ENCODE measurements around the gene NFKB2. TPM values are rescaled to one million over a fixed set of nuclear protein-coding genes. Genes with fewer than 3 reads are reported as not detected.

The NFKB2 gene
- 100 to 1,000 TPM; 121 to 122 TPM for total RNA-seq

DNA sequence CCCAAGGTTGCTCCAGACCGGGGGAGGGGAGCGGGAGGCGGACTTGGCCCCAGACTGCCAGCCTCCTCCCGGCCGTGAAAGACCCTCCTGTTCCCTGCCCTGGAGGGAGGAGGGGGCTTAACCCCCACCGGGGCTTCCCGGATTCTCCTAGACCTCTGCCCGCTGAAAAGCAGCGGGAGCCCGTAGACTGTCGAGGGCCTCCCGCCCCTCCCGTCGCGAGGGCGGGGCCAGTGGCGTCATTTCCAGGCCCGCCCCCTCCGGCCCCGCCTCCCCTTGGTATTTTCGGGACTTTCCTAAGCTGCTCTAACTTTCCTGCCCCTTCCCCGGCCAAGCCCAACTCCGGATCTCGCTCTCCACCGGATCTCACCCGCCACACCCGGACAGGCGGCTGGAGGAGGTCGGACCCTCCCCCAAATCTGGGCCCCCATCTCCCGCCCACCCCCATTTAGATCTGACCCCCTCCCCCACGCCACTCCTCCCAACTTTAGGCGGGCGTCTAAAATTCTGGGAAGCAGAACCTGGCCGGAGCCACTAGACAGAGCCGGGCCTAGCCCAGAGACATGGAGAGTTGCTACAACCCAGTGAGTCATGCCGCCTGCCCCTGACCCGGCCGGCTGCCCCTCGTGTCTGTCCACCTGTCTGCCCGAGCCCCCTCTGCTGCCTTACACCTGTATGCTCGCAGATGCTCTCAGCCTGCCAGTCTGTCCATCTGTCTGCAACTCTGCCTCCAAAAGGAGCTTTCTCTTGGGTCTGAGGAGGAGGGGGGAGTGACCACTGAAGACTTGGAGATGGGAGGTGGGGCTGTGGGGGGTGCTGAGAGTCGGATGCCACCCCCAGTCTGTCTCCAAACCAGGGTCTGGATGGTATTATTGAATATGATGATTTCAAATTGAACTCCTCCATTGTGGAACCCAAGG is at the start of gene NFKB2:
Gene NFKB2, plus strand, starts transcription at position 306 of the 917 bp plus-strand sequence. Its CDS starts 255 bp downstream, at position 561.
- Mint-ChIP-seq H3K9me3 (no peaks in the 10 kb centered on the region), H3K27ac (peak within 1 kb of the TSS; percentile 93), H3K4me1 (peaks cover 54% of the 10 kb centered on the region), H3K4me3 (peak within 1 kb of the TSS; percentile 84), H3K27me3 (no peaks in the 10 kb centered on the region), H3K36me3 (ENCODE audit: low read depth) (peaks cover 43% of the 10 kb centered on the region)
- ChIA-PET CTCF (interaction anchor here (0.8 to 10.7 kb wide), 8 partner anchors 8 to 226 kb away, joined by 3 to 199 read pairs (median 9); partner anchors contain the start of genes CUEDC2 and ELOVL3), POLR2A (interaction anchor here (0.7 to 4.3 kb wide), 22 partner anchors 9 to 702 kb away, joined by 3 to 38 read pairs (median 6); partner anchors contain the start of genes ACTR1A, C10orf95, CUEDC2 and ELOVL3)
- peak; percentile 91 for DNase-seq

- POLR2A ChIA-PET: interaction anchor here (0.8 to 1.1 kb wide), 2 partner anchors 115 to 117 kb away, joined by 3 read pairs; no protein-coding TSS in a partner anchor
- H3K36me3 Mint-ChIP-seq (ENCODE audit: low read depth): peaks cover 29% of the 10 kb centered on the region
- no peak overlapping the region for H3K4me3 Mint-ChIP-seq
- H3K4me1 Mint-ChIP-seq: peaks cover 4% of the 10 kb centered on the region
- peak; percentile 25 for DNase-seq
- CTCF ChIA-PET: interaction anchor here (0.7 to 15.2 kb wide), 8 partner anchors 8 to 182 kb away, joined by 3 to 593 read pairs (median 6); partner anchors contain the start of genes ELOVL3 and PITX3
- H3K9me3 Mint-ChIP-seq: no peaks in the 10 kb centered on the region
- no peaks in the 10 kb centered on the region for H3K27me3 Mint-ChIP-seq
- no peak overlapping the region for H3K27ac Mint-ChIP-seq
These were observed 48.2 kb upstream of the NFKB2 start for GRCh38 chr10:102347236-102347828.

- no peak overlapping the region for H3K4me3 Mint-ChIP-seq
- peaks cover 47% of the 10 kb centered on the region for H3K36me3 Mint-ChIP-seq (ENCODE audit: low read depth)
- no peak overlapping the region for H3K27ac Mint-ChIP-seq
- no peaks in the 10 kb centered on the region for H3K9me3 Mint-ChIP-seq
- H3K4me1 Mint-ChIP-seq: peaks cover 4% of the 10 kb centered on the region
- CTCF ChIA-PET: interaction anchor here (0.6 to 15.2 kb wide), 45 partner anchors 10 to 232 kb away, joined by 3 to 593 read pairs (median 6); partner anchors contain the start of genes ELOVL3, GBF1, PITX3 and SUFU
- H3K27me3 Mint-ChIP-seq: no peaks in the 10 kb centered on the region
- DNase-seq: peak; percentile 73
- POLR2A ChIA-PET: interaction anchor here (1.0 to 4.3 kb wide), 3 partner anchors 11 to 122 kb away, joined by 3 to 39 read pairs (median 3); partner anchors contain the start of gene GBF1
These were observed 43.3 kb upstream of the NFKB2 start for GRCh38 chr10:102352066-102352715.

DNA sequence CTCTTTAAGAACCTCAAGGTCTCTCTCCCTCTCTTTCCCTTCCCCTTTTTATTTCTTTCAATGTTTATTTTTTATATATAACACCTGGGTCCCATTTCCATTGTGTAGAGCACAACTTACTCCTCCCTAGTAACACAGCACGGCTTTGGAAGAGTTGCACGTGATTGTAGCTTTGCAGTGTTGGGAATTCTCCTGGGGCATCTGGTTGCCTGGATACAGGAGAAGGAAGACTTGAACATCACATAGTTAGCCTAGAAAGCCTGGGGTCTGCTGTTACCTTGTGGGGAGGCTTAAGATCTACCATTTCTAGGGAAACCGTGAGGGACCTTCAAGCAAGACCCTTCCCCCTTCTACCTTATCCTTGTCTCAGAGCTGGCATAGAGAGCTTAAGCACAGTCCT is 41.1 kb upstream of the NFKB2 start:
- no peaks in the 10 kb centered on the region for H3K9me3 Mint-ChIP-seq
- CTCF ChIA-PET: interaction anchor here (0.8 to 15.2 kb wide), 5 partner anchors 10 to 184 kb away, joined by 4 to 593 read pairs (median 32); partner anchors contain the start of gene ELOVL3
- no peaks in the 10 kb centered on the region for H3K27me3 Mint-ChIP-seq
- peaks cover 61% of the 10 kb centered on the region for H3K36me3 Mint-ChIP-seq (ENCODE audit: low read depth)
- H3K4me3 Mint-ChIP-seq: no peak overlapping the region
- H3K4me1 Mint-ChIP-seq: peaks cover 21% of the 10 kb centered on the region
- POLR2A ChIA-PET: interaction anchor here (0.7 to 4.3 kb wide), 4 partner anchors 13 to 166 kb away, joined by 3 to 39 read pairs (median 3); no protein-coding TSS in a partner anchor
- no peak for DNase-seq
- no peak overlapping the region for H3K27ac Mint-ChIP-seq

- ChIA-PET POLR2A (interaction anchor here (0.6 to 2.4 kb wide), 6 partner anchors 10 to 132 kb away, joined by 3 to 15 read pairs (median 4); partner anchors contain the start of genes GBF1 and NFKB2), CTCF (interaction anchor here (0.8 to 15.2 kb wide), 7 partner anchors 9 to 356 kb away, joined by 3 to 593 read pairs (median 4); partner anchors contain the start of genes ARL3, ELOVL3, PITX3 and SFXN2)
- Mint-ChIP-seq H3K9me3 (no peaks in the 10 kb centered on the region), H3K27me3 (no peaks in the 10 kb centered on the region), H3K4me1 (peaks cover 21% of the 10 kb centered on the region), H3K36me3 (ENCODE audit: low read depth) (peaks cover 76% of the 10 kb centered on the region), H3K4me3 (no peak overlapping the region), H3K27ac (no peak overlapping the region)
- no peak for DNase-seq
These were observed 36.7 kb upstream of the NFKB2 start for GRCh38 chr10:102358712-102359382.

GRCh38 chr10:102367441-102367840 is 28.1 kb upstream of the NFKB2 start:
- POLR2A ChIA-PET: no interaction called here
- no peak overlapping the region for H3K27ac Mint-ChIP-seq

DNA sequence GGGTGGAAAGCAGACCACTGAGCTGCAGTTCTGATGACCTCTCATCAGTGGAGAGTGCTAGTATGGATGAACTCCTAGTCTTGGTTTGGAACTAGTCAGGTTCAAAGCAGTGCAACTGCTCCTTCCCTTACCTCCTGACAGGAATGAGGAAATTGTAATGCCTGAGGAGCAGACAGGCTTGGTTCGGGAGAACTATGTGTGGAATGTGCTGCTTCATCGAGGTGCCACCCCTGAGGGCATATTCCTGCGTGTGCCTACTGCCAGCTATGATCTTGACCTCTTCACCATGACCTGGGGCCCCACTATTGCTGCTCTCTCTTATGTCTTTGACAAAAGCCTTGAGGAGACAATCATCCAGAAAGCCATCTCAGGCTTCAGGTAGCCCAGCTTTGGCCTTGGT is 27.4 kb upstream of the NFKB2 start:
- peaks cover 82% of the 10 kb centered on the region for H3K36me3 Mint-ChIP-seq (ENCODE audit: low read depth)
- POLR2A ChIA-PET: interaction anchor here (0.7 kb wide), 1 partner anchor 26 kb away, joined by 3 read pairs; no protein-coding TSS in a partner anchor
- no peaks in the 10 kb centered on the region for H3K4me1 Mint-ChIP-seq
- H3K27ac Mint-ChIP-seq: no peak overlapping the region
- H3K9me3 Mint-ChIP-seq: no peaks in the 10 kb centered on the region
- DNase-seq: no peak
- no peak overlapping the region for H3K4me3 Mint-ChIP-seq
- CTCF ChIA-PET: interaction anchor here (0.9 to 1.6 kb wide), 2 partner anchors 136 to 138 kb away, joined by 3 to 10 read pairs; no protein-coding TSS in a partner anchor
- H3K27me3 Mint-ChIP-seq: no peaks in the 10 kb centered on the region

More at GRCh38 chr10:102367441-102367840, 28.1 kb upstream of the NFKB2 start:
- CTCF ChIA-PET: no interaction called here
- Mint-ChIP-seq H3K4me1 (no peaks in the 10 kb centered on the region), H3K4me3 (no peak overlapping the region), H3K9me3 (no peaks in the 10 kb centered on the region), H3K27me3 (no peaks in the 10 kb centered on the region), H3K36me3 (ENCODE audit: low read depth) (peaks cover 82% of the 10 kb centered on the region)
- no peak for DNase-seq

DNA sequence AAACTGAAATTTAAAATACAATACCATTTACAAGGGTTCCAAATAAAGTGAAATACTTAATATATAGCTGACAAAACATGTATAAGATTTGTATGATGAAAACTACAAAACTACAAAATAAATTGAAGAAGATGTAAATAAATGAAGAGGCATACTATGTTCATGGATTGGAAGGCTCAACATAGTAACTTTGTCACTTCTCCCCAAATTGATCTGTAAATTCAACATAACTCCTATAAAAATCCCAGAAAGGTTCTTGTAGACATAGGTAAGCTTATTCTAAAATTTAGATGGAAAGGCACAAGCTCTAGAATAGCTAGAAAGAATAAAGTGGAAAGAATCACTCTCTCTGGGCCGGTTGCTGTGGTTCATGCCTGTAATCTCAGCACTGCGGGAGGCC is 24.2 kb upstream of the NFKB2 start:
- Mint-ChIP-seq H3K9me3 (no peaks in the 10 kb centered on the region), H3K4me1 (no peaks in the 10 kb centered on the region), H3K36me3 (ENCODE audit: low read depth) (peaks cover 68% of the 10 kb centered on the region), H3K27me3 (no peaks in the 10 kb centered on the region), H3K4me3 (no peak overlapping the region), H3K27ac (no peak overlapping the region)
- no peak for DNase-seq
- POLR2A ChIA-PET: no interaction called here
- CTCF ChIA-PET: interaction anchor here (1.0 to 2.9 kb wide), 4 partner anchors 13 to 126 kb away, joined by 3 to 15 read pairs (median 7); partner anchors contain the start of gene GBF1

- Mint-ChIP-seq H3K27me3 (no peaks in the 10 kb centered on the region), H3K4me3 (no peak overlapping the region), H3K9me3 (no peaks in the 10 kb centered on the region), H3K27ac (no peak overlapping the region), H3K36me3 (ENCODE audit: low read depth) (peaks cover 53% of the 10 kb centered on the region), H3K4me1 (no peaks in the 10 kb centered on the region)
- ChIA-PET POLR2A (no interaction called here), CTCF (interaction anchor here (1.6 to 2.7 kb wide), 2 partner anchors 23 to 145 kb away, joined by 5 to 13 read pairs; no protein-coding TSS in a partner anchor)
- no peak for DNase-seq
These were observed 20.3 kb upstream of the NFKB2 start for GRCh38 chr10:102375250-102375649.

DNA sequence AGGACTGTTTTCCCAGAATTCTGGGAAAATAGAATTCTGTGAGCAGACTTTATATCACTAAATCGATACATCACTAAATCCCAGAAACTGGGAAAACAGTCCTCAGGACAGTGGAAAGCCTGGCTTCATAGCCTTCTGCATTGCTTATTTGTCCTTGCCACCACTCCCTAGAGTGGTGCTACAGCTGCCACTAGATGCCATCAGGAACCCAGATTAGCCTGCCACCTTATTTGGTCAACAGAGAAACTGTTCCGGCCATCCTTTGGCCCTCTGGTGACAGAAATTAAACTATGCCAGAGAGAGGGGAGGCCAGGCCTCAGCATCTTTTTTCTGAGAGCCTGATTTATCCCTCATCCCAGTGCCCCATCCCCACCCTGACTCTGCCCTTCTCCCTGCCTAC is 19.6 kb upstream of the NFKB2 start:
- no peak for DNase-seq
- no peak overlapping the region for H3K4me3 Mint-ChIP-seq
- CTCF ChIA-PET: interaction anchor here (1.0 to 2.7 kb wide), 3 partner anchors 24 to 146 kb away, joined by 3 to 13 read pairs (median 5); no protein-coding TSS in a partner anchor
- H3K27ac Mint-ChIP-seq: no peak overlapping the region
- H3K36me3 Mint-ChIP-seq (ENCODE audit: low read depth): peaks cover 51% of the 10 kb centered on the region
- H3K27me3 Mint-ChIP-seq: no peaks in the 10 kb centered on the region
- H3K9me3 Mint-ChIP-seq: no peaks in the 10 kb centered on the region
- POLR2A ChIA-PET: interaction anchor here (1.5 kb wide), 1 partner anchor 18 kb away, joined by 5 read pairs; no protein-coding TSS in a partner anchor
- no peaks in the 10 kb centered on the region for H3K4me1 Mint-ChIP-seq

DNA sequence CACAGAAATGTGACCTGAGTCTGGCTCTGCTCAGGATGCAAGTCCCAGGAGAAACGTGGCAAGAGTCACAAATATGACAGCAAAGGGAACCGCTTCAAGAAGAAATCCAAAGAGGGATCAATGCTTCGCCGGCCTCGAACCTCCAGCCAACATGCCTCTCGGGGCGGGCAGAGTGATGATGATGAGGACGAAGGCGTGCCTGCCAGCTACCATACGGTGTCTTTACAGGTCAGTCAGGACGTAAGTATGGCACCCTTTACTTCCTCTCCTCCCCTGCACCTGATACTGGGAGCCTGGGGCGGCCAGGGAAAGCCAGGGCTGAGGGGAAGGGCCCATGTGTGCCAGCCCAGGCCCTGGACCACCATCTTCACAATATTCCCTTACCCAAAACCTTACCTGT is 18.6 kb upstream of the NFKB2 start:
- no peak for DNase-seq
- H3K36me3 Mint-ChIP-seq (ENCODE audit: low read depth): peaks cover 50% of the 10 kb centered on the region
- no peak overlapping the region for H3K4me3 Mint-ChIP-seq
- H3K4me1 Mint-ChIP-seq: no peaks in the 10 kb centered on the region
- H3K9me3 Mint-ChIP-seq: no peaks in the 10 kb centered on the region
- POLR2A ChIA-PET: interaction anchor here (1.5 kb wide), 1 partner anchor 17 kb away, joined by 5 read pairs; no protein-coding TSS in a partner anchor
- CTCF ChIA-PET: interaction anchor here (1.6 kb wide), 1 partner anchor 25 kb away, joined by 5 read pairs; no protein-coding TSS in a partner anchor
- no peak overlapping the region for H3K27ac Mint-ChIP-seq
- no peaks in the 10 kb centered on the region for H3K27me3 Mint-ChIP-seq
